IMR-90 (cell line): ENCODE data around the gene SPC25.

Experiments used
- CEBPB ChIP-seq: IDR thresholded peaks from 2 replicates; pipeline ENCODE4 v1.6.1; 2012; ENCODE audit warnings: low read depth, low read length, improper control_type of control experiment
- CHD1 ChIP-seq: IDR thresholded peaks from 2 replicates; pipeline ENCODE4 v1.6.1; 2012; ENCODE audit warnings: low read depth, low read length, improper control_type of control experiment
- CTCF ChIP-seq: conservative IDR thresholded peaks from 2 replicates; pipeline ENCODE4 v1.5.1; 2012; ENCODE audit warnings: mild to moderate bottlenecking, low read depth, low read length, improper control_type of control experiment
- FOS ChIP-seq: fragments of 150-350 bp; IDR thresholded peaks from 2 replicates; pipeline ENCODE4 v1.6.1; 2016; ENCODE audit warnings: low read depth, low read length
- MAFK ChIP-seq: IDR thresholded peaks from 2 replicates; pipeline ENCODE4 v1.6.1; 2012; ENCODE audit warnings: low read depth, low read length, improper control_type of control experiment
- MAZ ChIP-seq: IDR thresholded peaks from 2 replicates; pipeline ENCODE4 v1.6.1; 2012; ENCODE audit warnings: low read depth, mild to moderate bottlenecking, low read length, improper control_type of control experiment, moderate library complexity, borderline replicate concordance
- MXI1 ChIP-seq: IDR thresholded peaks from 2 replicates; pipeline ENCODE4 v1.6.1; 2012; ENCODE audit warnings: low read depth, mild to moderate bottlenecking, low read length, moderate library complexity, borderline replicate concordance
- NFE2L2 ChIP-seq: fragments of 150-350 bp; IDR thresholded peaks from 2 replicates; pipeline ENCODE4 v1.6.1; 2016; ENCODE audit warnings: low read depth, mild to moderate bottlenecking, low read length
- POLR2A ChIP-seq: IDR thresholded peaks from 2 replicates; pipeline ENCODE4 v1.6.1; 2012; ENCODE audit warnings: mild to moderate bottlenecking, low read depth, low read length
- RAD21 ChIP-seq: IDR thresholded peaks from 2 replicates; pipeline ENCODE4 v1.6.1; 2012; ENCODE audit warnings: low read length, improper control_type of control experiment
- RCOR1 ChIP-seq: IDR thresholded peaks from 2 replicates; pipeline ENCODE4 v1.6.1; 2012; ENCODE audit warnings: mild to moderate bottlenecking, low read length, improper control_type of control experiment; ENCODE audit not compliant: insufficient replicate concordance
- RFX5 ChIP-seq: IDR thresholded peaks from 2 replicates; pipeline ENCODE4 v1.8.0; 2012; ENCODE audit warnings: low read depth, mild to moderate bottlenecking, low read length, moderate library complexity
- SMC3 ChIP-seq: fragments of 150-350 bp; IDR thresholded peaks from 2 replicates; pipeline ENCODE4 v1.6.1; 2016; ENCODE audit warnings: low read depth, mild to moderate bottlenecking, antibody characterized with exemption, low read length, moderate library complexity

GRCh38 chr2:168825126-168825525 is 65.1 kb downstream of the SPC25 start:
- TF ChIP-seq CTCF: no peak
- no peak for TF ChIP-seq POLR2A
- no peak for TF ChIP-seq SMC3
- no peak for TF ChIP-seq MXI1
- no peak for TF ChIP-seq RFX5
- TF ChIP-seq CEBPB: no peak
- TF ChIP-seq MAFK: no peak
- no peak for TF ChIP-seq RAD21
- no peak for TF ChIP-seq RCOR1
- TF ChIP-seq CHD1: no peak
- no peak for TF ChIP-seq MAZ
- no peak for TF ChIP-seq FOS
- no peak for TF ChIP-seq NFE2L2
